GM18511 (cell line): ENCODE measurements around the gene ZCCHC9.
"Not testable (repeated sequence)": the region's sequence is repeated elsewhere in the genome, so short reads cannot be mapped to it uniquely, and the experiment has no call there.

Source experiments
- ATAC-seq: cut with Tn5 transposase; IDR thresholded peaks from one replicate; pipeline ENCODE4 v1.9.1; 2021; ENCODE audit warnings: mild to moderate bottlenecking, moderate library complexity; ENCODE audit not compliant: unreplicated experiment

The ZCCHC9 gene

DNA sequence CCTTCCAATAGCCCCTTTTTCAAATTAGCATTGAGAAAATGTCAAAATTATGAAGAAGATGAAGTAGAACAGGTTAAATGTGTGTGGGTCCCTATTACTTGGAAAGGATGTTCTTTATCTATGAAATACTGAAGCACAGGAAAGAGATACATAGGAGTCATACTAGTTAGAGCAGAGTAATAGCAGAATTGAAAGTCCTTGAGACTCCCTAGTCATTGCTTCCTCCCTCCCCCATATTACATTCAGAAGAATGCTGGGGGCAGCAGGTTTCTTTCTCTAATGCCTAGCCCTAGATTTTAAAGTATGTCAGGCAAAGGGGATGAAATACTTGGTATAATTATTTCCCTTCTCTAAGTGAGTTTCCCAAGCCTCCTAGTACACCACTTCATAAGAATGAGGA is 4.4 kb downstream of the ZCCHC9 start:
- no peak for ATAC-seq

- no peak for ATAC-seq
These were observed 7.4 kb downstream of the ZCCHC9 start for GRCh38 chr5:81308836-81309235.

DNA sequence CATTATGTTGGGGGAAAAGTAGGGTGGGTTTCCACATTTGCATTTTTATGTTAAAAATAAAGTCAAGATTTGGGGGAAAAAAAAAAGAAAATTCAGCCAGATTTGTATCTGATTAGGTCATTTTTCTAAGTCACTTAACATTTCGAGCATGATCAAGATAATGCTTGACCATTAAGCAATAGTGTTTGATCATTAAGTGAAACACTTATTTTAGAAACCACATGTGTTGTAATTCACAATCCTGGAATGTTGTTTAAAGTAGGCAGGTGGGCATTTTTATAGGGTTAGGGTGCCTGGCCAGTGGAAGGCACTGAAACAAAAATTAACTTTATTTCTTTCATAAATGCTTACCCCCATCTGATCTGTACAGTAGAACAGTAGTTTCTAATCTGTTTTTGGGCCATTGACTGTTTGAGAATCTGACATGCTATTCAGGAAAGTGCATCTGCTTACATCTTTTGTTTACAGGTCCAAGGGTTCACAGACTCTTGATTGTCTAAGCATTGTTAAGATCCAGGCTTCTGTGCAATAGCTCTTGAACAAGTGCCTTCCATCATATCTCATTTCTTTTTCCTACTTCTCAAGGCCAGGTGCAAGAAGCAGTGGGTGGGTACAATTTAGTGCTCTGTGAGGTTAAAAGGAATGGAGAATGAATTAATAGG is 9.1 kb downstream of the ZCCHC9 start:
- ATAC-seq = no peak

DNA sequence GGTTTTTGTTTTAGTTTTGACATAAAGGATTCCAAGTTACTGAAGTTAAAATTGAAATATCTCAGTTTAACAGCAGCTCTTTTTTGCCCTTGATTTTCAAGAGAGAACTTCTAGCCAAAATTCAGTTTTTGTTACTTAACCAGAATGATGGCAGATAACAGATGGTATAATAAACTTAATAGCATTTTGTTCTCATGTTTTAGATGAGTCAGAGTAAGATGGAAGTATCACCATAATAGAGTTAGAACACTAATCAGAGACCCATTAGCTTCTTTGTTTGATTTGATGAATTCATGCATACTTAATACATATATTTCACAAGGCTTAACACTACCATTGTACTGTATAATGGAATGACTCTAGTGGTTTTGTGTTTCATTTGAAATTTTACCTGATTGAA is 11.9 kb downstream of the ZCCHC9 start:
- no peak for ATAC-seq

- ATAC-seq = no peak
These were observed 12.3 kb downstream of the ZCCHC9 start for GRCh38 chr5:81313686-81314085.

- ATAC-seq = no peak
These were observed 13.2 kb downstream of the ZCCHC9 start for GRCh38 chr5:81314581-81314980.

DNA sequence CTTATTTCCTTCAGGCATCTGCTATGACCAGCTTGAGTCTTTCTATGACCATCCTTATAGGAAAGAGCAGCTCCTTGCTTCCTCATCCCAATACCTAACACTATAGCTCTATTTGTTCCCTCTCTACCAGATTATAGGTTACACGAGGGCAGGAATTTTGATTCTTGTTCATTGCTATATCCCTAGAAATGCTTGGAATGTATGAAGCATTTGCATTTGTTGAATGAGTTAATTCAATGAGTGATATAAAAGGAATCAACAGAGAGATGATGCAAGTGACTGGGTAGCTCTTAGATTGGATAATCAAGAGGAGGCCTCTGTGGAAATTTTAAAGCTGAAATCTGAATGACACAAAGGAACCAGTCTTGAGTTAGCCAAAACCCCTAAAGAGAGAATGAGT is 13.9 kb downstream of the ZCCHC9 start:
- no peak for ATAC-seq

- no peak for ATAC-seq
These were observed 14.4 kb downstream of the ZCCHC9 start for GRCh38 chr5:81315830-81316229.

DNA sequence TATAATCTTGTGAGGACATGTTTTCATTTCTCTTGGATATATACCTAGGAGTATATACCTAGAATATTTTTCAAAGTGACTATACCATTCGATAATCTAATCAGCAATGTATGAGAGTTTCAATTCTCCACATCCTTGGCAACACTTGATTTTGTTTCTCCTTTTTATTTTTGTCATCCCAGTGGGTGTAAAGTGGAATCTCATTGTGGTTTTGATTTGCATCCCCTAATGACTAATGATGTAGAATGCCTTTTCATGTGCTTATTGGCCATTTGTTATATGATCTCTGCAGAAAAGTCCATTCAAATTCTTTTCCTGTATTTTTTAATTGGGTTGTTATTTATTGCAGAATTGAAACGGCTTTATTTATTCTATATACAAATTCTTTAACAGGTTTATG is 15.2 kb downstream of the ZCCHC9 start:
- no peak for ATAC-seq

DNA sequence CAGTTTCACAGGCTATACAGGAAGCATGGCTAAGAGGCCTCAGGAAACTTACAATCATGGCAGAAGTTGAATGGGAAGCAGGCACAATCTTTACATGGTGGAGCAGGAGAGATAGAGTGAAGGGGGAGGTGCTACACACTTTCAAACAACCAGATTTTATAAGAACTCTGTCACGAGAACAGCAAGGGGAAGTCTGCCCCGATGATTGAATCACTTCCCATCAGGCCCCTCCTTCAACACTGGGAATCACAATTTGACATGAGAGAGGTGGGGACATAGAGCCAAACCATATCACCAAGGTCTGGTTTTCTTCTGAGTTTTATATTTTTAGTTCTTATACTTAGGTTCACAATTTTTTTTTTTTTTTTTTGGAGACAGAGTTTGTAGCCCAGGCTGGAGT is 16.1 kb downstream of the ZCCHC9 start:
- no peak for ATAC-seq

GRCh38 chr5:81326554-81326953 is 25.2 kb downstream of the ZCCHC9 start:
- no peak for ATAC-seq

GRCh38 chr5:81334304-81335061 is 33.1 kb downstream of the ZCCHC9 start:
- no peak for ATAC-seq

DNA sequence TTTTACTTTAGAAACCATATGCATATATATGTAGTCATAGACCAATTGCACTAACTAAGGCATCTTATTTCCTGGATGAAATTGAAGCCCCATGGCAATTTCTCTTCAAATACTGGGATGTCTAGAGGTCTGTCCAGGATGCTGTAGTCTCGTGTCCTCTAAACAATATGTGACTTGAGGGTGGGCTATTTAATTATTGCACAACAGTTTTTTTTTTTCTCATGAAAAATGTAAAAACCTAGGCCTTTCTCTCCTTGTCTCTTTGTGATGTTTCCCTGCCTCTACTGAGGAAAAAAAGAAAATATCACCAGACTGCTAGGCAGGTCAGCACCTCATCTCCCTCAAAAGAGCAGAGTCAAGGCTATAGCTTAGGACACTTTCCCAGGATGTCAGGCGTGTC is 34.6 kb downstream of the ZCCHC9 start:
- ATAC-seq = no peak

DNA sequence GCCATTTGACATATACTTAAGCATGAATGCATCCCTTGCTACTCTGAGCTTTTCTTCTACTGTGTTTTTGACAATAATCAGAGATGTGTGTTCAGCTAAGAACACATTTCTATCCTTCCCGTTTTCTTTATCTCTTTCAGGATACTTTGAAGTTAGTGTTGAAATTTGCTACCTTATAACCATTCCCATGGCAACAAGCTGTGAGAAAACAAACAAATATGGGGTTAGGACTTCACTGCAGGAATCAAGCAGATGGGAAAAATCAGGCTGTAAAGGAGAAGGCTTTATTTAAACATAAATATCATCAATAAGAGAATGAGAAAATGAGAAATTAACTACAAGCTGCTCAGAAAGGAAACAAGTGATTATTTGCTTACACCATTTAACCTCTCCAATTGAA is 35.2 kb downstream of the ZCCHC9 start:
- ATAC-seq = no peak

DNA sequence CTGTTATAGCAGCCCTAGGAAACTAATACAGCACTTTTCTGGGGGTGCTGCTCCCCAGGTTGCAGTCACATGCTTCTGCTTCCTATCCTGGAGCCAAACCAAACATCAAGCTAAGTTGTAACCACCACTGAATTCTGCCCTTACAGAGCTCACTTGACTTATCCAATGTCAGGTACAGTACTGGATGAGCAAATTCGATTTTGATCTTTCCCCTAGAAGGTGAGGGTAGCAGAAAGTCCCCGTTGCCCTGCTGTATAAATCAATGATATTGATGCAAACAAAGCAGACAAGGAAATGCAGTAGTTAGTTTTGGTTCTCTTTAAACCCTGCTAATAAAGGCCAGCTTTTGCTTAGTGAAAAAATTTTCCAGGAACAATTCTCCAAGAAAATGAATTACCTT is 36.4 kb downstream of the ZCCHC9 start:
- no peak for ATAC-seq

DNA sequence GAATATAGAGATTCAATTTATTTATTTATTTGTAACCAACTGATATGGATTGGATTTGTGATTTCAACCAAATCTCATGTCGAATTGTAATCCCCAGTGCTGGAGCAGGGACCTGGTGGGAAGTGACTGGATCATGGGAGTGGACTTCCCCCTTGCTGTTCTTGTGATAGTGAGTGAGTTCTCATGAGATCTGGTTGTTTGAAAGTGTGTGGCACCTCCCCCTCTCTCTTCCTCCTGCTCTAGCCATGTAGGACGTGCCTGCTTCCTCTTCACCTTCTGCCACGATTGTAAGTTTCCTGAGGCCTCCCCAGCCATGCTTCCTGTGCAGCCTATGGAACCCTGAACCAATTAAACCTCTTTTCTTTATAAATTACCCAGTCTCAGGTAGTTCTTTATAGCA is 36.8 kb downstream of the ZCCHC9 start:
- not testable (repeated sequence) for ATAC-seq

DNA sequence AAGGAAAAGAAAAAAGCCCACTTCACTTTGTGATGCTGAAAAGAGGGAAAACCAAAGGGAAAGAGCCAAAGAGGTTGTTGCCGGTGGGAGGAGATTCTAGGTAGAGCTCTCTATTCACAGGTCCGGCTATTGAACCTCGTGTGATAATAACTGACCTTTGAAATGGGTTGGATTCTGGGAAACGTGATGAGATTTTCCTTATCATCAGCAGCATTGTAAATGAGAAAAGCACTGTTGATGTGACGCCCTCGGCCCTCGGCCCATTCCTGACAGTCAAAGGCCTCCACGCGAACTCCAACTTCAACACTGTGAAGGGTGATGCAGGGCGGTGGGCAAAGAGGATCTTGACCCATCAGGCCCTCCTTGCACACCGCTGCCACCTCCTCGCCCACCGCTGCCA is 43.3 kb downstream of the ZCCHC9 start:
- no peak for ATAC-seq

DNA sequence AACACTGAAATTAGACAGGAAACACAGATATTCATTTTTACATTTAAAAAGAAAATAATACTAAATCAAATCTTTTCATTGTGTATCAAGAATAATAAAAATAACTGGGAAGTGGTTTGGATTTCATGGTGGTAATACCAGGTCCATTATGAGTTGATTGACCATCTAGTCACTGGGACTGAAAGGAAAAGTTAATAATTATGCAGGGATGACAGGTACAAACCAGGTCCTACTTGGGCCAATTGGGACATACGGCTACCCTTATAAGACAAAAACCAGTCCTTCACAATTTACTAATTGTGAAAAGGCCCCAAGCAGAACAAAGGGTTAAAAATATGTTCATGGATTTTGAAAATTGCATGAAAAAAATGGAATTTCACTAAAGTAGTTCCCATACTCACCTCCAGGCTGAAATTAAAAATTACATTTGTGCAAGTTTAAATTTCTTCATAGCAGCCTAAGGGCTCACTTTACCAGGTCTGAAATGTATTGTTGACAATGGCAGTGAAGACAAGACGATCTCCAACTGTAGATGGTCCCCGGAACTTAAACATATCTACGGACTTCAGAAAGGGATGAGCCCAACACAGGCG is 44.1 kb downstream of the ZCCHC9 start:
- no peak for ATAC-seq

DNA sequence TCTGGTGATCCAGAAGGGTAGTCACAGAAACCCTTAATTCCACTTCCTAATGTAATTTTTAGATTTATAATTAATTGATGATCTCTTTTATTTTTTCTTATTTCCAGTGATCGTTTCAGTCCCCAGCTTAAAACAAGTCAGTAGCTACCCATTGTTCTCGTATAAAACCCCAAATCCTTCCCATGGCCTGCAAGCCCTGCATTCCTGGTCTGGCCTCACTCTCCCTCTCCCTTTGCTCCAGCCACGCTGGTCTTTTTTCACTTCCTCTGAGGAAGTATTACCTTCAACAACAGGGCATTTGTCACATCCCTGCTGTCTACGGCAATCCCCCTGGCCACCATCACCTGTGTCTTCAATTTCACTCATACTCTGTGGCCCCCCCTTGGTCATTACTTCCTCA is 47.8 kb downstream of the ZCCHC9 start:
- ATAC-seq = no peak

- ATAC-seq = no peak
These were observed 49.1 kb downstream of the ZCCHC9 start for GRCh38 chr5:81350507-81350906.

DNA sequence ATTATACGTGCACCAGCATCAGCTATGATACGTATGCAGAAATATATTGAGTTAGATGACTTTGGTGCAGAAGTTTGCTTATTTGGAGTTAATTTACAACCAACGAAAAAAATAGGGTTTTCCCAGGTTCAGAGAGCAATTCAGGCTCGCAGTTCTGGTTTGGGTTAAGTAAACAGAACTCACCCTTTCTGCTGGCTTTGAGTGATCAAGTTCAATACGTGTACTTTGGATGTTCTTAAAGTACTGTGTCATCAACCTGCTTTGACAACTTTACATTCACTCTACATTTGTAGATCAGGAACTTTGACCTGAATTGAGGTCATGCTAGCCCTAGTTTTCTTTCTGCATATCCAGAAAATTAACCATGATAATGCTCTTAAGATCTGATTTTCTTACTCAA is 51.8 kb downstream of the ZCCHC9 start:
- no peak for ATAC-seq

GRCh38 chr5:81354093-81354492 is 52.7 kb downstream of the ZCCHC9 start:
- no peak for ATAC-seq
